Nephron progenitor cell (in vitro differentiated cells): Measurements from ENCODE around the gene MAJIN.

Experiments
- DNase-seq: peaks from one replicate; pipeline ENCODE4 v3.0.0; 2021
- H3K27ac Mint-ChIP-seq: 2 replicates; pipeline ENCODE4 v1.8.0; 2021; ENCODE audit warnings: mild to moderate bottlenecking, moderate library complexity, mixed read lengths
- H3K27me3 Mint-ChIP-seq: 2 replicates; pipeline ENCODE4 v1.8.0; 2021; ENCODE audit warnings: mild to moderate bottlenecking, low read depth, mixed read lengths; ENCODE audit not compliant: poor library complexity
- H3K36me3 Mint-ChIP-seq: 2 replicates; pipeline ENCODE4 v1.8.0; 2021; ENCODE audit warnings: low read depth, mixed read lengths
- H3K4me1 Mint-ChIP-seq: 2 replicates; pipeline ENCODE4 v1.8.0; 2021; ENCODE audit warnings: mixed read lengths
- H3K4me3 Mint-ChIP-seq: 2 replicates; pipeline ENCODE4 v1.8.0; 2021; ENCODE audit warnings: mild to moderate bottlenecking, moderate library complexity, mixed read lengths
- H3K9me3 Mint-ChIP-seq: 2 replicates; pipeline ENCODE4 v1.8.0; 2021; ENCODE audit warnings: mild to moderate bottlenecking, moderate library complexity, mixed read lengths
- TF ChIP-seq, protein P1 (sequence below): fragments of 200-600 bp; sonication (generic); IDR thresholded peaks from 2 replicates; pipeline ENCODE4 v1.5.0; 2021; ENCODE audit warnings: antibody characterized with exemption

MAJIN gene

DNA sequence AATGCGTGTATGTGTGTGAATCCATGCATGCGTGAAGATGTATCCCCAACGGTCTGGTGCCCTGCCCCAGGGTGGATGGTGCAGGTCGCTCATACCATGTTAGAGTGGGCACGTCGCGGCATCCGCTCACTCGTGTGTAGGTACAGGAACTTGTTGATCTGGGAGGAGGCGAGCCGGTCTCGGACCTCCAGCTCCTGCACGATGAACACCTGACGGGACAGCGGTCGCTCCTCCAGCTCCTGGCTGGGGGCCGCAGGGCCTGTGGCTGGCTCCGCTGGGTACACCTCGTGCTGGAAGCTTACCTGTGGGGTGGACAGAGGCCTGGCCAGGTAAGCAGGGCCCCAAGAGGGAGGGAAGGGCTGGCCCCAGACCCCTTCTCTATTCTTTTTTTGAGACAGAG is 73.4 kb downstream of the MAJIN start:
- no peak for DNase-seq
- no peaks in the 10 kb centered on the region for H3K9me3 Mint-ChIP-seq
- H3K36me3 Mint-ChIP-seq = peaks cover 12% of the 10 kb centered on the region
- H3K4me3 Mint-ChIP-seq = no peak overlapping the region
- no peak overlapping the region for H3K27ac Mint-ChIP-seq
- TF ChIP-seq, protein P1, sequence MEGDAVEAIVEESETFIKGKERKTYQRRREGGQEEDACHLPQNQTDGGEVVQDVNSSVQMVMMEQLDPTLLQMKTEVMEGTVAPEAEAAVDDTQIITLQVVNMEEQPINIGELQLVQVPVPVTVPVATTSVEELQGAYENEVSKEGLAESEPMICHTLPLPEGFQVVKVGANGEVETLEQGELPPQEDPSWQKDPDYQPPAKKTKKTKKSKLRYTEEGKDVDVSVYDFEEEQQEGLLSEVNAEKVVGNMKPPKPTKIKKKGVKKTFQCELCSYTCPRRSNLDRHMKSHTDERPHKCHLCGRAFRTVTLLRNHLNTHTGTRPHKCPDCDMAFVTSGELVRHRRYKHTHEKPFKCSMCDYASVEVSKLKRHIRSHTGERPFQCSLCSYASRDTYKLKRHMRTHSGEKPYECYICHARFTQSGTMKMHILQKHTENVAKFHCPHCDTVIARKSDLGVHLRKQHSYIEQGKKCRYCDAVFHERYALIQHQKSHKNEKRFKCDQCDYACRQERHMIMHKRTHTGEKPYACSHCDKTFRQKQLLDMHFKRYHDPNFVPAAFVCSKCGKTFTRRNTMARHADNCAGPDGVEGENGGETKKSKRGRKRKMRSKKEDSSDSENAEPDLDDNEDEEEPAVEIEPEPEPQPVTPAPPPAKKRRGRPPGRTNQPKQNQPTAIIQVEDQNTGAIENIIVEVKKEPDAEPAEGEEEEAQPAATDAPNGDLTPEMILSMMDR = no peak
- peaks cover 11% of the 10 kb centered on the region for H3K4me1 Mint-ChIP-seq
- H3K27me3 Mint-ChIP-seq = no peaks in the 10 kb centered on the region

DNA sequence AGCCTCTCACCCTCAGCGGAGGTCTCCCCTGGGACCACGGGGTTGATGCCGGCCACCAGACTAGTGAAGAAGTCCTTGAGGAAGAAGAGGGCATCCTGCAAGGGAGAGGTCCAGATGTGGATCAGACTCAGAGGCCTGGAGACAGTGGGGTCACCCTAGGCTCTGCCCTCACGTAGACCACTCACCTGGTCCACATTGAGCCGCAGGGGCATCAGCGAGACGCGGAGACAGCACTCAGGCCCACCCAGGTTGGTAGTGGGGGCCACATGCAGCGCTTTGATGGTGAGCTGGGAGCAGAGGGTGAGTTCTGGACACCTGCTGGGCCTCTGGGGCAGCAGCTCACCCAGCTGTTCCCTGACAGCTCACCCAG is 73.8 kb downstream of the MAJIN start:
- peaks cover 11% of the 10 kb centered on the region for H3K4me1 Mint-ChIP-seq
- H3K4me3 Mint-ChIP-seq = no peak overlapping the region
- H3K27ac Mint-ChIP-seq = no peak overlapping the region
- H3K27me3 Mint-ChIP-seq = no peaks in the 10 kb centered on the region
- DNase-seq = no peak
- TF ChIP-seq, protein P1 = no peak
- peaks cover 12% of the 10 kb centered on the region for H3K36me3 Mint-ChIP-seq
- H3K9me3 Mint-ChIP-seq = no peaks in the 10 kb centered on the region

DNA sequence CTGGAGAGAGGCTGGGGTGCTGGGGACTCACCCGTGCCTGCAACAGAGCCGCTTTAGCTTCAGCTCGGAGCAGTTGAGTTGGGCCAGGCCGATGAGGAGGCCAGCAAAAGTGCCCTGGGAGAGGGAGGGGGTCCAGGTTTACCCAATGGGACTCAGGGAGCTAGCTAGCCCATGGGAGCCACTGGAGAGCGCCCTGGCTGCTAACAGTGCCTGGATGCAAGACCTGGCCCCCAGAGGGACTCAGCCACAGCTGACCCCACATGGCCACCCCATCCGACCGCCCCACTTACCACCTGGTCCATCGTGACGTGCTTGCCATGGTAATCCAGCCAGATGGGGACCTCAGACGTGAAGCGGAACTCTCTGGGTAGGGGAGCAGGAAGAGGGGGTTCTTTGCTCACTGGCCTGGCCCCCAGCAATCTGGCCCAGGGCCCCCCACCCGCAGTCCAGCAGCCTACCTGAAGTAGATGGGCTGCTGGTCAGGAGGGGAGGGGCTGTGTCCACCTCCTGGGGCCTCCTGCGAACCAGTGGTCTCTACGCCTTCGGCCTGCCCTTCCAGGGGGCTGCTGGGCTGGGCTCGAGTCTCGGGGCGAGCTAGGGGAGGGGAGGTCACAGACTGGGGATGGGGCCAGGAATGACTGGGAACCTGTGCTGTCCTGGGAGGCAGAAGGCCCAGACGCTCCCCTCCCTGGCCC is 74.4 kb downstream of the MAJIN start:
- Mint-ChIP-seq H3K4me3 (no peak overlapping the region), H3K27ac (no peak overlapping the region), H3K4me1 (peaks cover 12% of the 10 kb centered on the region), H3K36me3 (peaks cover 12% of the 10 kb centered on the region), H3K9me3 (no peaks in the 10 kb centered on the region), H3K27me3 (no peaks in the 10 kb centered on the region)
- TF ChIP-seq, protein P1 = no peak
- no peak for DNase-seq

DNA sequence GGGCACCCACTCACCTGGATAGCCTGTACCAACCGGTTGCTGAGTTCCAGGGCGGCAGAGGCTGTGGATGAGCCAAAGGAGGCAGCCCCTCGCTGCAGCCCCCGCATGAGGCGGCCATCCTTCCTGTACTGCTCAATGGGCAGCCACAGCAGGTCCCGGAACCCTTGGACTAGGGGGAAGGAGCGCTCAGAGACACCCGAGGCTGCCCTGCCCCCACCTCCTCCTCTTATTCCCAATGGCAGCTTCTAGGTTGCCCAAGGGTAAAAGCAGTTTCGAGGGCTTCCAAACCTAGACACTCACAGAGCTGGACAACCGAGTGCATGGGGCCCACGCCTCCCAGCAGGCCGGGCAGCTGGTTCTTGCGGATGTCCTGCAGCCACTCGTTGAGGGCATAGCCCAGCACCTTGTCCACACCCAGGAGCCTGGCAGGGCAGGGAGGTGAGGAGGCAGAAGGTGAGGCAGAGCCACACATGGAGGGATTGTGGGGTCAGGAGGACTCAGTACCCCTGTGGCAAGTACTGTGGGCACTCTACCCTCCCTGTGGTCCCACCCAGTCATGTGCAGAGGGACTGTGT is 75.4 kb downstream of the MAJIN start:
- H3K27ac Mint-ChIP-seq = no peak overlapping the region
- TF ChIP-seq, protein P1 = no peak
- peaks cover 9% of the 10 kb centered on the region for H3K36me3 Mint-ChIP-seq
- DNase-seq = no peak
- H3K27me3 Mint-ChIP-seq = no peaks in the 10 kb centered on the region
- no peaks in the 10 kb centered on the region for H3K9me3 Mint-ChIP-seq
- H3K4me1 Mint-ChIP-seq = peaks cover 19% of the 10 kb centered on the region
- H3K4me3 Mint-ChIP-seq = no peak overlapping the region

DNA sequence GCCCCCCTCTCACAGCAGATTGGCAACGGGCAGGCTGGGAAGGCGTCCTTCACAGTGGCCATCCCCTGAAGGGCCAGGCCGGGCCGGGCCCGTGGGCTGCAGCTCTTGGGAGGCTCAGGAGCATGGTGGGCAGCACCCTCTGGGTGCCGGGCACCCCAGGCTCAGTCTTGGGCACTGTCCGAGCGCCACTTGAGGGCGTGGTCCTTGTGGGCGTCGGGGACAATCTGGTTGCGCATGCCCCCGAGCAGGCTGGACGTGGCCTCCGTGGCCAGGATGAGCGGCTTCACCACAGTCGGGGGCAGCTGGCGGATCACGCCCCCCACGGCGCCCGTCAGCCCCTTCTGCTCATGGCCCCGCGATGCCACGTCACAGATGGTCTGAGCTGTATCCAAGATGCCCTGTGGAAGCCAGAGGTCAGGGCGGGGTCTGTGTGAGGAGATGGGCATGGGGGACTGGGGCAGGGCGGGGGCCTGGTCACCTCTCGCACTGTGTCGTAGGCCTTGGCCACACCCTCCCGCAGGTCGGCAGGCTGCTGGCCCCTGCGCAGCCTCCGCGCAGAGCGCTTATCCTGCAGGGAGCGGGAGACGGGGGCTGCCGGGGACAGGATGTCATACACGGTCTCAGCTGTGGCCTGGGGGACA is 77.0 kb downstream of the MAJIN start:
- Mint-ChIP-seq H3K27ac (no peak overlapping the region), H3K27me3 (peaks cover 3% of the 10 kb centered on the region), H3K36me3 (peaks cover 5% of the 10 kb centered on the region), H3K9me3 (no peaks in the 10 kb centered on the region), H3K4me1 (peaks cover 23% of the 10 kb centered on the region), H3K4me3 (no peak overlapping the region)
- DNase-seq = no peak
- TF ChIP-seq, protein P1 = no peak
